ENCODE measurements around the gene FARP2.

- TF ChIP-seq CHD1 (IDR thresholded peaks at IDR 0.05; ENCODE audit: low read depth, low read length) (no peak), SMARCA5 (IDR thresholded peaks at IDR 0.05) (no peak), POLR2A (IDR thresholded peaks at IDR 0.05; ENCODE audit: low read depth, low read length) (no peak), CTCF (IDR thresholded peaks at IDR 0.05 in 2 of 3, conservative IDR thresholded peaks at IDR 0.05 in 1 of 3; ENCODE audit: control insufficient read depth in 2 of 3, extremely low read depth in 1 of 3, insufficient read depth in 1 of 3, low read depth in 3 of 3, low read length in 3 of 3) (no peak), EP300 (IDR thresholded peaks at IDR 0.05; ENCODE audit: borderline replicate concordance in 1 of 2, control insufficient read depth in 1 of 2, low read depth in 2 of 2, low read length in 2 of 2) (no peak)
Measured at GRCh38 chr2:241372361-241372992, 16.4 kb downstream of the FARP2 start.

All from GM12878 (cell line).